GM06990 (cell line): ENCODE measurements around the gene FGFBP1.

Experiments used
- DNase-seq: peaks from one replicate; pipeline ENCODE4 v3.0.0-alpha.2; 2011; ENCODE audit not compliant: insufficient read length; ENCODE audit errors: extremely low read depth
- H3K27me3 ChIP-seq: replicated peaks from 2 replicates; pipeline ENCODE4 v1.6.0; 2011; ENCODE audit warnings: low read length; ENCODE audit not compliant: control insufficient read depth, insufficient read depth
- H3K36me3 ChIP-seq: 2 replicates; pipeline ENCODE4 v1.5.1; 2011; ENCODE audit warnings: low read length; ENCODE audit not compliant: control insufficient read depth, insufficient read depth
- H3K4me3 ChIP-seq: replicated peaks from 2 replicates; pipeline ENCODE4 v1.5.1; 2011; ENCODE audit warnings: low read depth, mild to moderate bottlenecking, control low read depth, low read length
- TF ChIP-seq, protein P1 (sequence below): IDR thresholded peaks from 2 replicates; pipeline ENCODE4 v1.5.1; 2011; ENCODE audit warnings: low read length, control low read depth, mild to moderate bottlenecking, inconsistent platforms; ENCODE audit not compliant: insufficient read depth, poor library complexity, severe bottlenecking

The FGFBP1 gene

DNA sequence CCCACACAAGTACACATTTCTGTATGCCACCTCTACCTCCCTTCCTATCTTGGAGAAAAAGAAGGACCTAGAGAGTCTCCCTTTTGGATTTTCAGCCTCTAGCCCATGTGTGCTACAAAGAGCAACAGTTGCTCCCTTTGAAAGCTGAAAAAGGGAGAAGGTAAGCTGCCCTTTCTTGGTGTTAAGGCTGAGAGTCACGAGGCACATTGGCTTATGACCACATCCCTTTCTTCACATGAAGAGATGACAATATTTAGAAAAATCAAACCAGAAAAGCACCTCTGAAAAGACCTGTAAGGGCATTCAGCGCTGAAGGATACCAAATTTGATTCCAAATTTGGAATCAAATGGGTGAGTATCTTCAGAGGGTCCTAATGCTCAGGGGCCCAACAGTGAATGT is 6.4 kb upstream of the FGFBP1 start:
- H3K36me3 ChIP-seq: no peaks in the 10 kb centered on the region
- no peak overlapping the region for H3K4me3 ChIP-seq
- TF ChIP-seq, protein P1, sequence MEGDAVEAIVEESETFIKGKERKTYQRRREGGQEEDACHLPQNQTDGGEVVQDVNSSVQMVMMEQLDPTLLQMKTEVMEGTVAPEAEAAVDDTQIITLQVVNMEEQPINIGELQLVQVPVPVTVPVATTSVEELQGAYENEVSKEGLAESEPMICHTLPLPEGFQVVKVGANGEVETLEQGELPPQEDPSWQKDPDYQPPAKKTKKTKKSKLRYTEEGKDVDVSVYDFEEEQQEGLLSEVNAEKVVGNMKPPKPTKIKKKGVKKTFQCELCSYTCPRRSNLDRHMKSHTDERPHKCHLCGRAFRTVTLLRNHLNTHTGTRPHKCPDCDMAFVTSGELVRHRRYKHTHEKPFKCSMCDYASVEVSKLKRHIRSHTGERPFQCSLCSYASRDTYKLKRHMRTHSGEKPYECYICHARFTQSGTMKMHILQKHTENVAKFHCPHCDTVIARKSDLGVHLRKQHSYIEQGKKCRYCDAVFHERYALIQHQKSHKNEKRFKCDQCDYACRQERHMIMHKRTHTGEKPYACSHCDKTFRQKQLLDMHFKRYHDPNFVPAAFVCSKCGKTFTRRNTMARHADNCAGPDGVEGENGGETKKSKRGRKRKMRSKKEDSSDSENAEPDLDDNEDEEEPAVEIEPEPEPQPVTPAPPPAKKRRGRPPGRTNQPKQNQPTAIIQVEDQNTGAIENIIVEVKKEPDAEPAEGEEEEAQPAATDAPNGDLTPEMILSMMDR: no peak
- no peak for DNase-seq
- H3K27me3 ChIP-seq: no peaks in the 10 kb centered on the region; the same call in 1 of the 2 replicates

DNA sequence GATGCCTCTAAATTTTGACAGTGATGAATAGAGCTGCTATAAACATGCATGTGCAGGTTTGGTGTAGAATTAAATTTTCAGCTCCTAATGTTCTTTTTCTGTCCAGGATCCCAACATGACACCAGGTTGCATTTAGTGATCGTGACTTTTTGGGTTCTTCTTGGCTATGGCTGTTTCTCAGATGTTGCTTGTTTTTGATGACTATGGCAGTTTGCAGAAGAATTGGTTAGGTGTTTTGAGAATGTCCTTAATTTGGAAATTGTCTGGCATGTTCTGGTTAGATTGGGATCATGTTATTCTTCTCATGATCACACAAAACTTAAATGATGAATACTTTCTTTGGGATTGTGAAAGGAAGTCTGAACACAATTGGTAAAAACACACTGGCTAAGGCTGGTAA is 3.7 kb upstream of the FGFBP1 start:
- Histone ChIP-seq H3K36me3 (no peaks in the 10 kb centered on the region), H3K27me3 (no peaks in the 10 kb centered on the region; the same call in 1 of the 2 replicates), H3K4me3 (no peak overlapping the region)
- no peak for DNase-seq
- TF ChIP-seq, protein P1: no peak

DNA sequence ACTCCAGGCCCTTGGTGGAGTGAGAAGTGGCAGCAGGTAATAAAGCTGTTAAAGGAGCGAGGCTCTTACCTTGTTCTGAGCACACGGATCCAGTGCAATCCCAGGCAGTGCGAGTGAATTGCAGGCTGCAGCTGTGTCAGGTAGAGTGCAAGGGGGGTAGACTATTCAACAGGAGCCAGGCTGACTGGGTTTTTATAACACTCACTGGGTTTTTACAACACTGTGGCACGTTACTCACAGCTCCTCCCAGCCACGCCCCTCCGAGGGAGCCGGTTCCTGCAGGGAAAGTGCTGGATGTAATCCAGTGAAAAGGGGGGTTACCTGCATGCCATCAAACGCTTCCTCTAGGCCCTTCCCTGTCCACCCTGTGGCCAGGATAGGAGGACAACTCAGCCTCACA is 358 bp downstream of the FGFBP1 start:
- Histone ChIP-seq H3K36me3 (no peaks in the 10 kb centered on the region), H3K27me3 (no peaks in the 10 kb centered on the region; the same call in 1 of the 2 replicates), H3K4me3 (no peak overlapping the region)
- DNase-seq: no peak
- TF ChIP-seq, protein P1: no peak

DNA sequence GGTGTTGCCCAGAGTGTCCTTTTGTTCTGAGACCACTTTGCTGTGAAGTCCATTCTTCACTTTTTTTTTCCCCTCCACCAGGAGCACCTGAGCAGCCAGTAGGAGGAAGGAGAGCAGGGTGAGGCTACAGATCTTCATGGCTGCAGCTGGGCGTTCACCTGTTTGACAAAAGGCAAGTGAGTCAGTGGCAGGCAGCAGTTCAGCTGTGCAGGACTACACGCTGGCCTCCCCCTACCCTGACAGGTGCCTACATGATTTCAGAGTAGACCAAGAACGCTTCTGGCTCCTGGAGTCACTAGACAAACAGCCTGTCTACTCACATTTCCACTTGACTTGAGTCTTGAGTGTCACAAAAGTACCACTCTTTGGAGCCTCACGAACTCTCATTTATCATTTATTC is 2.0 kb downstream of the FGFBP1 start:
- DNase-seq: no peak
- H3K36me3 ChIP-seq: no peaks in the 10 kb centered on the region
- TF ChIP-seq, protein P1: no peak
- no peaks in the 10 kb centered on the region; the same call in 1 of the 2 replicates for H3K27me3 ChIP-seq
- H3K4me3 ChIP-seq: no peak overlapping the region

DNA sequence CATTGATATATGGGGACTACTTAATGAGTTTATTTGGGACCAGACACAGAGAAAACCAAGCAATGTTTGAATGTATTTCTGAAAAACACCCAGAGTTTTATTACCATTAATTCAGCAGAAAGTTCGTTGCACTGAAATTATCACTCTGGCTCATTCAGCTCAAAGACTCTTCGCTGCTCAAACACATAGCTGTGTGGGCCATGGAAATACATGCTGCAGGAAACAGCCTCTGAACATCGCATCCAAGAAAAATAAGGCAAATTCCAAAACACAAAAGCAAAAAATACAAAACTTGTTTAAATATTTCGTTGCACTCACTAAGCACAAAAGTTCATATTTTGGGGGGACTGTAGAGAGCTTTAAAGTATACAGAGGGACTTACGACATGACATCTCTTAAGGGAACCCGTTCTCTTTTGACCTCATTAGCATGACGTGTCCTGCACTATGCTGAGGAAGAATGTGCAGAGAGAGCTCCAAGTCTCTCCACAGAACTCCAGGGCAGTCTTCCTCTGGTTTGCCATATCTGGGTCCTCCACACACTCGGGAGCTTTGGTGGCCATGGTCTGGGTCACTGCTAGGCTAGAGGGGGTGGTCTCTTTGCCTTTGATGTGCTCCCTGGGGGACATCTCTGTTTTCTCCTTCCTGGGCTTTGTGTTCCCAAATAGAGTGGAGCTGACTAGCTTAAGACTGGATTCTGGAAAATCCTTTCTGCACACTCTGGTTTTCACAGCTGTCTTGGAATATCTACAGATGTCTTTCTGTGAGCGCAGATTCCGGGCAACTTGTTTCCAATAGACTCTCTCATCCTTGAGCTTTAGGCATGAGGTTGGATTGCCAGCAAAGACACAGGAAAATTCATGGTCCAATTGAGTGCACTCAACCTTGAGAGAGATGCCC is 2.8 kb downstream of the FGFBP1 start:
- H3K27me3 ChIP-seq: no peaks in the 10 kb centered on the region; the same call in 1 of the 2 replicates
- no peak for DNase-seq
- no peak overlapping the region for H3K4me3 ChIP-seq
- no peaks in the 10 kb centered on the region for H3K36me3 ChIP-seq
- TF ChIP-seq, protein P1: no peak

DNA sequence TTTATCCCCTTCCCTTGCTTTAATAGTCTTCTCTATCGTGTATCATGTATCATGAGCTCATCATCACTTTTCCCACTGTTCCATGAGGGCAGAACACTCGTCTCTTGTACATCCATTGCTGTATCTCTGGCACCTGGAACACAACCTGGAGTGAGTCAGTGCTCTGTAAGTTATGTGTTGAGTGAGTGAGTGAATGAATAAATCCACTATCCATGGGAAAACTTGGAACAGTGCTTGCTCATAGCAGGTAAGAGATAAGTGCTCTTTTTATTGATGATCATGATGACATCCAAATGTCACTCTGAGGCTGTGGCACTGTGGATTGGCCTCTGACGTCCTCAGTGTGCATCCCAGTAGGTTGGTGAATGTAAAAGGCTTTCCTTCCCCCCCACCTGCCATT is 4.3 kb downstream of the FGFBP1 start:
- H3K36me3 ChIP-seq: no peaks in the 10 kb centered on the region
- no peaks in the 10 kb centered on the region for H3K27me3 ChIP-seq
- H3K4me3 ChIP-seq: no peak overlapping the region
- TF ChIP-seq, protein P1: no peak
- DNase-seq: no peak
